Coronary artery (tissue), 2 donors: ENCODE measurements around the gene KATNAL1.
A peak's percentile ranks its signal among the peaks of the same experiment; 100 is the strongest.
"Not testable (repeated sequence)": the region's sequence is repeated elsewhere in the genome, so short reads cannot be mapped to it uniquely, and the experiment has no call there.

Source experiments
- DNase-seq: peaks from one replicate; pipeline ENCODE4 v3.0.0-alpha.2; 2017; ENCODE audit warnings: low spot score
- H3K27ac ChIP-seq, 2 donors: fragments of 200-600 bp; sonication (generic); one replicate each; pipeline ENCODE4 v1.5.1; 2016 to 2019
- H3K4me3 ChIP-seq: fragments of 200-600 bp; sonication (generic); 2 replicates; pipeline ENCODE4 v1.5.1; 2016; ENCODE audit warnings: mild to moderate bottlenecking, moderate library complexity
- TF ChIP-seq, protein P1 (sequence below): fragments of 200-600 bp; sonication (generic); IDR thresholded peaks from one replicate; pipeline ENCODE4 v1.5.1; 2019; ENCODE audit warnings: antibody characterized with exemption

KATNAL1 gene

DNA sequence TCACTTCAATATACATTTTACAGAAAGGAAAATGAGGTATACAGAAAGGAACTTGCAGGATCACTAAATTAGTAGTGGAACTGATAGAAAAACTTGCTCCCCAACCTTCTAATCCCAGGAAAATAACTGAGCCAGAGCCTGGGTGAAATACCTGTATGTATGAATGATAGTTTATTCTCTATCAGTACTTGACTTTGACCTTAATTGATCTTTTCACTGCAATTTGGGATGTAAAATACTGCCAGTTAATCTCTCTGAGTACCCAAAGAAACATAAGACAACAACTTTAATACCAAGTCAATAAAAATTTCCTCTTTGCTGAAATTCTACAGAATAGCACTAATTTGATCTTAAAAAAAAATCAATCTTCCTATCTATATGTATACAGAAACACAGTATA is 33.3 kb downstream of the KATNAL1 start:
- TF ChIP-seq, protein P1, sequence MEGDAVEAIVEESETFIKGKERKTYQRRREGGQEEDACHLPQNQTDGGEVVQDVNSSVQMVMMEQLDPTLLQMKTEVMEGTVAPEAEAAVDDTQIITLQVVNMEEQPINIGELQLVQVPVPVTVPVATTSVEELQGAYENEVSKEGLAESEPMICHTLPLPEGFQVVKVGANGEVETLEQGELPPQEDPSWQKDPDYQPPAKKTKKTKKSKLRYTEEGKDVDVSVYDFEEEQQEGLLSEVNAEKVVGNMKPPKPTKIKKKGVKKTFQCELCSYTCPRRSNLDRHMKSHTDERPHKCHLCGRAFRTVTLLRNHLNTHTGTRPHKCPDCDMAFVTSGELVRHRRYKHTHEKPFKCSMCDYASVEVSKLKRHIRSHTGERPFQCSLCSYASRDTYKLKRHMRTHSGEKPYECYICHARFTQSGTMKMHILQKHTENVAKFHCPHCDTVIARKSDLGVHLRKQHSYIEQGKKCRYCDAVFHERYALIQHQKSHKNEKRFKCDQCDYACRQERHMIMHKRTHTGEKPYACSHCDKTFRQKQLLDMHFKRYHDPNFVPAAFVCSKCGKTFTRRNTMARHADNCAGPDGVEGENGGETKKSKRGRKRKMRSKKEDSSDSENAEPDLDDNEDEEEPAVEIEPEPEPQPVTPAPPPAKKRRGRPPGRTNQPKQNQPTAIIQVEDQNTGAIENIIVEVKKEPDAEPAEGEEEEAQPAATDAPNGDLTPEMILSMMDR, result no peak
- Histone ChIP-seq H3K27ac (no peak overlapping the region), H3K4me3 (no peak overlapping the region)
- DNase-seq, result no peak

- not testable (repeated sequence) for DNase-seq, H3K27ac ChIP-seq, H3K4me3 ChIP-seq
These were observed 37.3 kb downstream of the KATNAL1 start for GRCh38 chr13:30270035-30270434.

- no peak for DNase-seq
- H3K4me3 ChIP-seq, result no peak overlapping the region
- TF ChIP-seq, protein P1, result no peak
- H3K27ac ChIP-seq, result no peak overlapping the region
These were observed 38.7 kb downstream of the KATNAL1 start for GRCh38 chr13:30268673-30269072.

DNA sequence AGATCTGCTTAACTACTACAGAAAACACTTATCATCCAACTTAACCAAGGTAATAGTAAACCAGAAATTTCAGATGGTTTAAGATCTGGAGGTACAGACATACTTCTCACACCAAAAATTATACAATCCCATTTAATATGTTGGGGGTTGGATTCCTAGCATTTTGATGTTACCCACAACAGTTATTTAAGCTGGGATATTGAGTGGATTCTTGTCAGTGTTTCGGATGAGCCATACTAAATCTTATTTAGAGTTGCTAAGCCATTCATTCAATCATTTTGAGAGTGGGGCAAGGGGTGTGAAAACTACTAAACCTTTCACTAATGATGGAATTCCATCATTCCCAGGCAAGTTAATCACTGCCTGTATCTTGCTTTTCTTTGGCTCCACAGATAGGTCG is 40.6 kb downstream of the KATNAL1 start:
- DNase-seq, result no peak
- Histone ChIP-seq H3K27ac (no peak overlapping the region), H3K4me3 (no peak overlapping the region)
- TF ChIP-seq, protein P1, result no peak

DNA sequence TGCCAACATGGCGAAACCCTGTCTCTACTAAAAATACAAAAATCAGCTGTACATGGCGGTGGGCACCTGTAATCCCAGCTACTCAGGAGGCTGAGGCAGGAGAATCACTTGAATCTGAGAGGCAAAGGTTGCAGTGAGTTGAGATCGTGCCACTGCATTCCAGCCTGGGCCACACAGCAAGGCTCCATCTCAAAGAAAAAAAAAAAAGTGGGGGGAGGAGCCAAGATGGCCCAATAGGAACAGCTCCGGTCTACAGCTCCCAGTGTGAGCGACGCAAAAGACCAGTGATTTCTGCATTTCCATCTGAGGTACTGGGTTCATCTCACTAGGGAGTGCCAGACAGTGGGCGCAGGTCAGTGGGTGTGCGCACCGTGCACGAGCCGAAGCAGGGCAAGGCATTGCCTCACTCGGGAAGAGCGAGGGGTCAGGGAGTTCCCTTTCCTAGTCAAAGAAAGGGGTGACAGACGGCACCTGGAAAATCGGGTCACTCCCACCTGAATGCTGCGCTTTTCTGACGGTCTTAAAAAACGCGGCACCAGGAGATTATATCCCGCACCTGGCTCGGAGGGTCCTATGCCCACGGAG is 48.1 kb downstream of the KATNAL1 start:
- not testable (repeated sequence) for H3K4me3 ChIP-seq, DNase-seq, H3K27ac ChIP-seq

GRCh38 chr13:30257468-30258099 is 49.8 kb downstream of the KATNAL1 start:
- Histone ChIP-seq H3K27ac (peak overlapping the region; percentile 14 to 45), H3K4me3 (no peak overlapping the region)
- TF ChIP-seq, protein P1, result no peak
- DNase-seq, result no peak

DNA sequence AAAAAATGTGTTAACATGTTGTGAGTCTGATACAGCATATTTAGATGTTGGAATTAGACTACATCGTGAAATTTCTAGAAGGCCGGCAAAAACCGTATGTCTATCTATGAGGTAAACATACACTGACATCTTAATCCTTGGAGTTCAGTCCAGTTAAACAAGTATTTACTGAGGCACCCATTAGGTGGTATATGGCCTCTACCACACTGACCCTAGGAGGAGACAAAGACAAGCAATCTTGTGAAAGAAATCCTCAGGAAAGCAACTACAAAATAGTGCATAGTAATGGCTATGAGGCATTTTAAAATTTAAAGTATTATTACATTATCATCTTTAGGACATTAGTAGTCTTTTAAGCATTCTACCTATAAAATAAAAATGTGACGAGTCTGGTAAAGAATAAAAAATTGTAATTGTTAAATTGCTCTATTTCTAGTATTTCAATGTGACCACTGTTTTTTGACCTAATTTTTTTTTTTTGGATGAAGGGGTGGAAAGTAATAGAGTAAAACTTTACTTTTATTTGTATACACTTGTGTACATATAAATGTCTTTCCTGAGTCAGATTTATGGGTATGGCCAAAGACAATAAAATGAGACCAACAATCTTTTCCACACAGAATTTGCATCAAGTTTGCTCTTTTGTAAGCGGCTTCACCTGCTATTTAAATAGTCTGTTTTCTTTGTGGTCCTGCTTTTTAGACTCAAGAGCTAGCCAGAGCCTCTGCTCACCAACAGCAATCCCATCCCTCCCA is 50.5 kb downstream of the KATNAL1 start:
- no peak for DNase-seq
- peak overlapping the region; percentile 14 to 45 for H3K27ac ChIP-seq
- TF ChIP-seq, protein P1, result no peak
- H3K4me3 ChIP-seq, result no peak overlapping the region

DNA sequence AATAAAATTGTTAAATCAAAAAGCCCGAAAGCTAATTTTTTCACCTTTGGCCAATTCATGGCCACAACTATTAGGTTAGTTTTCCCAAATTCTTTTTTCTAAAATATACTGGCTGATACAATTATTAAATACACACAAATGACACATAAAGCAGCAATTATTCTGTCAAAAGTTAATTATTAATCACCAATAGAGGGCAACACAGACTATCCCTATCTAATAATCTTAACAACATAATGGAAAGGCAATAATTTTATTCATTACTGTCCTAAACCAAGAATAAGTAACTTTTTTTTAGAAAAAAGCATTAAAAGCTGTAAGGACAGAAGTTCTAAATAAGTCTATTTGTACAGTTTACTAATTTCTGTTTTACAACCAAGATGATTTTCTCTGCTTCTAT is 51.7 kb downstream of the KATNAL1 start:
- H3K4me3 ChIP-seq, result no peak overlapping the region
- TF ChIP-seq, protein P1, result no peak
- no peak overlapping the region for H3K27ac ChIP-seq
- DNase-seq, result no peak
